ENCODE measurements around the gene KCNQ4.

DNA sequence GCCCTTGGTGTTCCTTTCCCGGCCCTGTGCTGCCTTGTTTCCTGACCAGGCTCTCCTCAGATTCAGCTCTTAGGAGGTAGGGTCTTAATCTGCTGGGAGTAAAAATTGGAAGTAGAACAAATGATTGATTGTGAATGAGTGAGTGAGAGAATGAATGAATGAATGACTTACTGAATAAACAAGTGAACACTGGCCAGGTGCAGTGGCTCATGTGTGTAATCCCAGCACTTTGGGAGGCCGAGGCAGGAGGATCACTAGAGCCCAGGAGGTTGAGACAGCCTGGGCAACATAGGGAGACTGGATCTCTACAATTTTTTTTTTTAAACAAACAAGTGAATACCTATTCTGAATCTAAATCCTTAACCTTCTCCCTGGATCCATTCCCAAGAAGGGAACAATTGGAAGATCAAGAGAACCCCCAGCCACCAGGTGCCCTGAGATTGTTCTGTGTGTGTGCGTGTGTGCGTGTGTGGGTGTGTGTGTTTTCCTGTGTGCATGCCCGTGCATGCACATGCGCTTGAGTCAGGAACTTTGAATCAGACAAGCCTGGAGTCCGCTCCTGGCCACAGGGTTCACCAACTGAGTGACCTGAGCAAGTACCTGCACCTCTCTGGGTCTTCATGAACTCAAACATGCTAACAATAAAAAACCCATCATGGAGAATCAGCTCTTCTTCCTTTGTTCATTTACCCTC, 102.9 kb downstream of the KCNQ4 start:
- TF ChIP-seq POLR2AphosphoS5 (IDR thresholded peaks at IDR 0.05; ENCODE audit: low read depth, low read length) (no peak), POLR2A (IDR thresholded peaks at IDR 0.05; ENCODE audit: low read depth, low read length) (no peak)
